HUDEP-2 (cell line): ENCODE results near the gene FLG.
"Not testable (repeated sequence)": the region's sequence is repeated elsewhere in the genome, so short reads cannot be mapped to it uniquely, and the experiment has no call there.

Experiments
- DNase-seq, 76 experiments: peaks; one replicate each; lab custom pipeline; 2025; ENCODE audit not compliant: unreplicated experiment in 76 of 76; lab: John Stamatoyannopoulos, UW

FLG gene

DNA sequence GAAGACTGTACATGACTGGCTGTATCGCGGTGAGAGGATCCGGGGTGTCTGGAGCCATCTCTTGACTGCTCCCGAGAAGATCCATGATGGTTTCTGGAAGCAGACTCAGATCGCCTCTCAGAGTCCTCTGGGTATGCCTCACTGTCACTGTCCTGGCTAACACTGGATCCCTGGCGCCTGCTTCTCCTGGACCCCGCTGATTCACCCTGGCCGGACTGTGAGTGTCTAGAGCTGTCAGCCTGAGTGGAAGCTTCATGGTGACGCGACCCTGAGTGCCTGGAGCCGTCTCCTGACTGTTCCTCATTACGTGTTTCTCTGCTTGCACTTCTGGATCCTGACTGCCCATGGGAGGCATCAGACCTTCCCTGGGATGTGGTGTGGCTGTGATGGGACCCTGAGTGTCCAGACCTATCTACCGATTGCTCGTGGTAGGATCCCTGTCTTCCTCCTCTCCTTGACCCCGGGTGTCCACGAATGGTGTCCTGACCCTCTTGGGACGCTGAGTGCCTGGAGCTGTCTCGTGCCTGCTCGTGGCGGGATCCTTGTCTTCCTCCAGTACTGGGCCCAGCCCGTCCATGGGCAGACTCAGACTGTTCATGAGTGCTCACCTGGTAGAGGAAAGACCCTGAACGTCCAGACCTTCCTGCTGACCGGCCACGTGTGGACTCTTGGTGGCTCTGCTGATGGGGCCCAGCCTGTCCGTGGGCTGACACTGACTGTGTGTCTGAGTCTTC is 21.7 kb downstream of the FLG start:
- not testable (repeated sequence) for DNase-seq

DNA sequence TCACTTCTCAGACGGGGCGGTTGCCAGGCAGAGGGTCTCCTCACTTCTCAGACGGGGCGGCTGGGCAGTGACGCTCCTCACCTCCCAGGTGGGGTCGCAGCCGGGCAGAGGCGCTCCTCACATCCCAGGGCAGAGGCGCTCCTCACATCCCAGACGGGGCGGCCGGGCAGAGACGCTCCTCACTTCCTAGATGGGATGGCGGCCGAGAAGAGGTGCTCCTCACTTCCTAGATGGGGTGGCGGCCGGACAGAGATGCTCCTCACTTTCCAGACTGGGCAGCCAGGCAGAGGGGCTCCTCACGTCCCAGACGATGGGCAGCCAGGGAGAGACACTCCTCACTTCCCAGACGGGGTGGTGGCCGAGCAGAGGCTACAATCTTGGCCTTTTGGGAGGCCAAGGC is 68.6 kb downstream of the FLG start:
- DNase-seq, result not testable (repeated sequence)
